GM06990 (cell line): Measurements from ENCODE around the gene SMARCAL1.

Experiments used
- DNase-seq: peaks from one replicate; pipeline ENCODE4 v3.0.0-alpha.2; 2011; ENCODE audit not compliant: insufficient read length; ENCODE audit errors: extremely low read depth
- H3K27me3 ChIP-seq: replicated peaks from 2 replicates; pipeline ENCODE4 v1.6.0; 2011; ENCODE audit warnings: low read length; ENCODE audit not compliant: control insufficient read depth, insufficient read depth
- H3K36me3 ChIP-seq: 2 replicates; pipeline ENCODE4 v1.5.1; 2011; ENCODE audit warnings: low read length; ENCODE audit not compliant: control insufficient read depth, insufficient read depth
- H3K4me3 ChIP-seq: replicated peaks from 2 replicates; pipeline ENCODE4 v1.5.1; 2011; ENCODE audit warnings: low read depth, mild to moderate bottlenecking, control low read depth, low read length
- CTCF ChIP-seq: IDR thresholded peaks from 2 replicates; pipeline ENCODE4 v1.5.1; 2011; ENCODE audit warnings: low read length, control low read depth, mild to moderate bottlenecking, inconsistent platforms; ENCODE audit not compliant: insufficient read depth, poor library complexity, severe bottlenecking

SMARCAL1 gene

GRCh38 chr2:216490061-216490460 lies 77.8 kb downstream of the SMARCAL1 start:
- no peaks in the 10 kb centered on the region for H3K27me3 ChIP-seq
- no peak overlapping the region for H3K4me3 ChIP-seq
- no peaks in the 10 kb centered on the region for H3K36me3 ChIP-seq
- TF ChIP-seq CTCF, result no peak
- DNase-seq, result no peak

GRCh38 chr2:216491793-216492596 lies 79.7 kb downstream of the SMARCAL1 start:
- peak; percentile 69 for DNase-seq
- H3K36me3 ChIP-seq, result no peaks in the 10 kb centered on the region
- TF ChIP-seq CTCF, result no peak
- no peaks in the 10 kb centered on the region for H3K27me3 ChIP-seq
- no peak overlapping the region for H3K4me3 ChIP-seq

GRCh38 chr2:216492597-216493333 lies 80.5 kb downstream of the SMARCAL1 start:
- H3K27me3 ChIP-seq, result no peaks in the 10 kb centered on the region
- H3K4me3 ChIP-seq, result no peak overlapping the region
- no peak for TF ChIP-seq CTCF
- peak; percentile 40 for DNase-seq
- H3K36me3 ChIP-seq, result no peaks in the 10 kb centered on the region

- no peak for TF ChIP-seq CTCF
- Histone ChIP-seq H3K27me3 (no peaks in the 10 kb centered on the region), H3K36me3 (no peaks in the 10 kb centered on the region), H3K4me3 (no peak overlapping the region)
- no peak for DNase-seq
Observed at GRCh38 chr2:216493334-216493685, 81.0 kb downstream of the SMARCAL1 start.

- peaks cover 5% of the 10 kb centered on the region for H3K36me3 ChIP-seq
- peak; percentile 34 for DNase-seq
- H3K27me3 ChIP-seq, result no peaks in the 10 kb centered on the region
- H3K4me3 ChIP-seq, result no peak overlapping the region
- TF ChIP-seq CTCF, result no peak
Observed at GRCh38 chr2:216495656-216496055, 83.4 kb downstream of the SMARCAL1 start.
